ENCODE results near the gene SEMA7A.

GRCh38 chr15:74381190-74381453, 52.6 kb downstream of the SEMA7A start:
- TF ChIP-seq TAF1 (IDR thresholded peaks at IDR 0.05; ENCODE audit: borderline replicate concordance, low read depth, low read length) (no peak), POLR2A (IDR thresholded peaks at IDR 0.05; ENCODE audit: low read depth, low read length) (no peak), POLR2AphosphoS5 (IDR thresholded peaks at IDR 0.05; ENCODE audit: low read depth, low read length) (no peak)

Data from GM12892 (cell line).